SK-N-SH (cell line): ENCODE results near the gene BTBD6. TPM values are rescaled to one million over a fixed set of nuclear protein-coding genes. Genes with fewer than 3 reads are reported as not detected.

Source experiments
- CTCF ChIA-PET: fragments of 300-600, 350-600 bp; formaldehyde crosslinking; extraction: SDS; loops from one replicate; lab custom pipeline; 2021; lab: Yijun Ruan, JAX
- POLR2A ChIA-PET: fragments of 350-600 bp; sonication (Branson Sonifier 250); formaldehyde crosslinking; extraction: SDS; loops from one replicate; lab custom pipeline; 2020; ENCODE audit warnings: antibody characterized with exemption, inconsistent platforms; lab: Yijun Ruan, JAX
- DNase-seq: peaks from one replicate; pipeline ENCODE4 v3.0.0; 2012
- H2AFZ ChIP-seq: fragments of 200-600 bp; sonication (generic); 2 replicates; pipeline ENCODE4 v1.8.1; 2016; ENCODE audit warnings: antibody characterized with exemption, mild to moderate bottlenecking, low read depth
- H3F3A ChIP-seq: fragments of 200-600 bp; sonication (generic); replicated peaks from 2 replicates; pipeline ENCODE3; 2016; ENCODE audit warnings: antibody characterized with exemption, mild to moderate bottlenecking; ENCODE audit not compliant: insufficient read depth
- H3K27ac ChIP-seq, 2 experiments: fragments of 200-500 bp in 1 of 2; fragments of 200-600 bp in 1 of 2; sonication (Bioruptor generic) in 1 of 2; sonication (generic), shearing (Covaris generic) in 1 of 2; 2 replicates each; pipeline versions ENCODE4 v1.5.1 to v1.6.1; 2014 to 2016; ENCODE audit warnings: low read depth in 2 of 2, inconsistent platforms in 1 of 2, low read length in 1 of 2, mild to moderate bottlenecking in 1 of 2, mixed read lengths in 1 of 2
- H3K27me3 ChIP-seq: fragments of 200-600 bp; sonication (generic), shearing (Covaris generic); 2 replicates; pipeline ENCODE4 v1.6.1; 2016; ENCODE audit warnings: mixed run types; ENCODE audit not compliant: insufficient read depth
- H3K36me3 ChIP-seq, 2 experiments: fragments of 200-500 bp in 1 of 2; fragments of 200-600 bp in 1 of 2; sonication (Bioruptor generic) in 1 of 2; sonication (generic) in 1 of 2; replicated peaks in 1 of 2; 2 replicates each; pipeline versions ENCODE3 to v1.5.1; 2014 to 2016; ENCODE audit warnings: low read length in 1 of 2, mild to moderate bottlenecking in 1 of 2; ENCODE audit not compliant: insufficient read depth in 2 of 2, control insufficient read depth in 1 of 2
- H3K4me1 ChIP-seq, 2 experiments: fragments of 200-500 bp in 1 of 2; fragments of 200-600 bp in 1 of 2; sonication (Bioruptor generic) in 1 of 2; sonication (generic), shearing (Covaris generic) in 1 of 2; 2 replicates each; pipeline versions ENCODE4 v1.5.1 to v1.6.1; 2014 to 2016; ENCODE audit warnings: low read depth in 1 of 2, low read length in 1 of 2, mixed run types in 1 of 2; ENCODE audit not compliant: insufficient read depth in 2 of 2, control insufficient read depth in 1 of 2
- H3K4me2 ChIP-seq: fragments of 200-600 bp; sonication (generic), shearing (Covaris generic); 2 replicates; pipeline ENCODE4 v1.6.1; 2017; ENCODE audit warnings: mixed run types
- H3K4me3 ChIP-seq, 2 experiments: fragments of 200-500 bp in 1 of 2; fragments of 200-600 bp in 1 of 2; sonication (Bioruptor generic) in 1 of 2; sonication (generic), shearing (Covaris generic) in 1 of 2; 2 replicates each; pipeline versions ENCODE4 v1.5.1 to v1.8.1; 2014 to 2016; ENCODE audit warnings: low read depth in 2 of 2, inconsistent platforms in 1 of 2, low read length in 1 of 2, mild to moderate bottlenecking in 1 of 2, mixed read lengths in 1 of 2, moderate library complexity in 1 of 2
- H3K79me2 ChIP-seq: fragments of 200-600 bp; sonication (generic); 2 replicates; pipeline ENCODE4 v1.8.1; 2017; ENCODE audit warnings: mild to moderate bottlenecking; ENCODE audit not compliant: insufficient read depth
- H3K9ac ChIP-seq: fragments of 200-600 bp; sonication (generic); 2 replicates; pipeline ENCODE4 v1.6.1; 2017; ENCODE audit warnings: mixed run types
- H3K9me2 ChIP-seq: fragments of 200-600 bp; sonication (generic); 2 replicates; pipeline ENCODE4 v1.6.1; 2017; ENCODE audit warnings: mixed run types
- H3K9me3 ChIP-seq: fragments of 200-600 bp; sonication (generic); 2 replicates; pipeline ENCODE4 v1.6.1; 2017; ENCODE audit warnings: mixed run types, mild to moderate bottlenecking, moderate library complexity
- H4K20me1 ChIP-seq: fragments of 200-600 bp; sonication (generic); 2 replicates; pipeline ENCODE4 v1.6.1; 2017; ENCODE audit warnings: mild to moderate bottlenecking, mixed run types; ENCODE audit not compliant: insufficient read depth
- EP300 ChIP-seq, 2 experiments: IDR thresholded peaks; 2 replicates each; pipeline versions ENCODE4 v1.4.0 to v1.6.1; 2012; ENCODE audit warnings: borderline replicate concordance in 1 of 2, low read depth in 1 of 2, low read length in 1 of 2
- GATA2 ChIP-seq: sonication (generic); formaldehyde crosslinking; IDR thresholded peaks from 2 replicates; pipeline ENCODE4 v1.5.0; 2020; ENCODE audit warnings: mild to moderate bottlenecking, missing genetic modification reagents
- JUND ChIP-seq: IDR thresholded peaks from 2 replicates; pipeline ENCODE4 v1.4.0; 2012
- MEF2A ChIP-seq: IDR thresholded peaks from 2 replicates; pipeline ENCODE4 v1.4.0; 2012; ENCODE audit warnings: low read depth, borderline replicate concordance
- MXI1 ChIP-seq: IDR thresholded peaks from 2 replicates; pipeline ENCODE4 v1.6.1; 2012; ENCODE audit warnings: mild to moderate bottlenecking, low read depth, low read length, improper control_type of control experiment
- PBX3 ChIP-seq: IDR thresholded peaks from 2 replicates; pipeline ENCODE4; 2012
- REST ChIP-seq: IDR thresholded peaks from 2 replicates; pipeline ENCODE4 v1.6.1; 2012; ENCODE audit warnings: mild to moderate bottlenecking, low read depth, low read length, moderate library complexity
- SIN3A ChIP-seq: IDR thresholded peaks from 2 replicates; pipeline ENCODE4 v1.6.1; 2012; ENCODE audit warnings: low read depth, mild to moderate bottlenecking, low read length, moderate library complexity, borderline replicate concordance
- SMC3 ChIP-seq: IDR thresholded peaks from 2 replicates; pipeline ENCODE4 v1.6.1; 2012; ENCODE audit warnings: low read depth, low read length, improper control_type of control experiment
- TEAD4 ChIP-seq: IDR thresholded peaks from 2 replicates; pipeline ENCODE4 v1.4.0; 2012; ENCODE audit warnings: mild to moderate bottlenecking, borderline replicate concordance; ENCODE audit not compliant: insufficient read depth
- YY1 ChIP-seq: IDR thresholded peaks from 2 replicates; pipeline ENCODE4 v1.4.0; 2012; ENCODE audit warnings: low read depth, mild to moderate bottlenecking
- WGBS: methylation state at CpG from one replicate; pipeline ENCODE4 v1.1.6; 2017; ENCODE audit warnings: low lambda C conversion rate; 5-methylcytosine and 5-hydroxymethylcytosine counted together
- polyA plus RNA-seq, 3 experiments: library from polyadenylated mRNA; depleted of rRNA; stranded (reverse); fragments of >200 nt; gene quantifications; 2 replicates each; pipeline ENCODE4 v1.2.3, GENCODE V29; 2012
- TF ChIP-seq, protein P1 (sequence below): IDR thresholded peaks from 2 replicates; pipeline ENCODE4 v1.4.0; 2012; ENCODE audit warnings: low read depth, borderline replicate concordance
- TF ChIP-seq, protein P2 (sequence below): fragments of 150-350 bp; IDR thresholded peaks from 2 replicates; pipeline ENCODE4 v1.6.1; 2016; ENCODE audit warnings: mild to moderate bottlenecking, low read depth, low read length
- TF ChIP-seq, protein P3 (sequence below): fragments of 150-350 bp; IDR thresholded peaks from 2 replicates; pipeline ENCODE4 v1.6.1; 2017; ENCODE audit warnings: antibody characterized with exemption, low read length, low read depth, borderline replicate concordance

BTBD6 gene
- polyA plus RNA-seq, 1 of the 3 experiments (the other 2 are of a cell fraction): 20.9 TPM

DNA sequence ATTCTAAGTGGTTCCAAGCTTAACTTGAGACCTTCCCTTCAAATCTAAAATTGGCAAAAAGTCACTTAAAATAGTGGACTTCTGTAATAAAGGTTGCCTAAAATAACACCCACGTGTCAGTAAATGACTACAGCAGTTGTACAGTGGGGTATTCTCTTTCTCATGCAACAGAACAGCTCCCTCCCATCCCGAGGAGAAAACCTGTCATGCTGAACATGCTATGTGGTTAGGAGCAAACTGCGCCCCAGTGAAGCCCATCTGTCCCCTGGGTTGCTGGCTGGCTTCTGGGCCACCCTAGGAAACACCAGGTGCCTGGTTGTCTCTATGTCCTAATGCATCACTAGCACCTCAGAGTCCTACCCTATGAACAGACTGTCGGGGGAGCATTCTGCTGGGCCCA is 2.7 kb downstream of the BTBD6 start:
- H3K27me3 ChIP-seq: no peaks in the 10 kb centered on the region
- peaks cover 25% of the 10 kb centered on the region; the same call in 1 of the 2 replicates for H3K79me2 ChIP-seq
- no peak overlapping the region for H3K9ac ChIP-seq
- H3K4me3 ChIP-seq: no peak overlapping the region
- H3F3A ChIP-seq: no peaks in the 10 kb centered on the region
- TF ChIP-seq YY1: no peak
- TF ChIP-seq, protein P1, sequence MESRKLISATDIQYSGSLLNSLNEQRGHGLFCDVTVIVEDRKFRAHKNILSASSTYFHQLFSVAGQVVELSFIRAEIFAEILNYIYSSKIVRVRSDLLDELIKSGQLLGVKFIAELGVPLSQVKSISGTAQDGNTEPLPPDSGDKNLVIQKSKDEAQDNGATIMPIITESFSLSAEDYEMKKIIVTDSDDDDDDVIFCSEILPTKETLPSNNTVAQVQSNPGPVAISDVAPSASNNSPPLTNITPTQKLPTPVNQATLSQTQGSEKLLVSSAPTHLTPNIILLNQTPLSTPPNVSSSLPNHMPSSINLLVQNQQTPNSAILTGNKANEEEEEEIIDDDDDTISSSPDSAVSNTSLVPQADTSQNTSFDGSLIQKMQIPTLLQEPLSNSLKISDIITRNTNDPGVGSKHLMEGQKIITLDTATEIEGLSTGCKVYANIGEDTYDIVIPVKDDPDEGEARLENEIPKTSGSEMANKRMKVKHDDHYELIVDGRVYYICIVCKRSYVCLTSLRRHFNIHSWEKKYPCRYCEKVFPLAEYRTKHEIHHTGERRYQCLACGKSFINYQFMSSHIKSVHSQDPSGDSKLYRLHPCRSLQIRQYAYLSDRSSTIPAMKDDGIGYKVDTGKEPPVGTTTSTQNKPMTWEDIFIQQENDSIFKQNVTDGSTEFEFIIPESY: no peak
- no peak for TF ChIP-seq MXI1
- TF ChIP-seq, protein P2, sequence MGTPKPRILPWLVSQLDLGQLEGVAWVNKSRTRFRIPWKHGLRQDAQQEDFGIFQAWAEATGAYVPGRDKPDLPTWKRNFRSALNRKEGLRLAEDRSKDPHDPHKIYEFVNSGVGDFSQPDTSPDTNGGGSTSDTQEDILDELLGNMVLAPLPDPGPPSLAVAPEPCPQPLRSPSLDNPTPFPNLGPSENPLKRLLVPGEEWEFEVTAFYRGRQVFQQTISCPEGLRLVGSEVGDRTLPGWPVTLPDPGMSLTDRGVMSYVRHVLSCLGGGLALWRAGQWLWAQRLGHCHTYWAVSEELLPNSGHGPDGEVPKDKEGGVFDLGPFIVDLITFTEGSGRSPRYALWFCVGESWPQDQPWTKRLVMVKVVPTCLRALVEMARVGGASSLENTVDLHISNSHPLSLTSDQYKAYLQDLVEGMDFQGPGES: no peak
- no peak for TF ChIP-seq TEAD4
- TF ChIP-seq JUND: no peak
- no peak for TF ChIP-seq EP300 (IDR thresholded peaks at IDR 0.05; ENCODE audit: borderline replicate concordance in 1 of 2, low read depth in 1 of 2, low read length in 1 of 2)
- no peak for TF ChIP-seq PBX3
- no peak for TF ChIP-seq REST
- no peak for TF ChIP-seq SMC3
- no peak for TF ChIP-seq GATA2
- TF ChIP-seq, protein P3, sequence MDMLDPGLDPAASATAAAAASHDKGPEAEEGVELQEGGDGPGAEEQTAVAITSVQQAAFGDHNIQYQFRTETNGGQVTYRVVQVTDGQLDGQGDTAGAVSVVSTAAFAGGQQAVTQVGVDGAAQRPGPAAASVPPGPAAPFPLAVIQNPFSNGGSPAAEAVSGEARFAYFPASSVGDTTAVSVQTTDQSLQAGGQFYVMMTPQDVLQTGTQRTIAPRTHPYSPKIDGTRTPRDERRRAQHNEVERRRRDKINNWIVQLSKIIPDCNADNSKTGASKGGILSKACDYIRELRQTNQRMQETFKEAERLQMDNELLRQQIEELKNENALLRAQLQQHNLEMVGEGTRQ: no peak
- no peak for TF ChIP-seq MEF2A
- no peak for TF ChIP-seq SIN3A
- CTCF ChIA-PET: interaction anchor here (0.7 kb wide), 1 partner anchor 29 kb away, joined by 3 read pairs; no protein-coding TSS in a partner anchor
- H3K4me1 ChIP-seq: peaks cover 8 to 11% of the 10 kb centered on the region in 2 experiments; a peak in 2 of 4 replicates
- 75% methylated on average over 4 of the region's 4 CpGs for WGBS
- 0 out of 2 replicates have a peak, but pooled peaks cover 9% of the 10 kb centered on the region for H4K20me1 ChIP-seq
- no peak overlapping the region for H2AFZ ChIP-seq
- H3K27ac ChIP-seq: no peak overlapping the region
- no peaks in the 10 kb centered on the region for H3K9me3 ChIP-seq
- no peaks in the 10 kb centered on the region for H3K9me2 ChIP-seq
- no peak for DNase-seq
- H3K4me2 ChIP-seq: no peak overlapping the region
- POLR2A ChIA-PET: interaction anchor here (1.6 kb wide), 1 partner anchor 10 kb away, joined by 3 read pairs; no protein-coding TSS in a partner anchor
- peaks cover 14 to 44% of the 10 kb centered on the region in 2 experiments for H3K36me3 ChIP-seq
